ENCODE results near the gene TAGAP. TPM values are rescaled to one million over a fixed set of nuclear protein-coding genes. Genes with fewer than 3 reads are reported as not detected.
A peak's percentile ranks its signal among the peaks of the same experiment; 100 is the strongest.
"Not testable (repeated sequence)": the region's sequence is repeated elsewhere in the genome, so short reads cannot be mapped to it uniquely, and the experiment has no call there.

Gene TAGAP
- total RNA-seq, 2 experiments from 2014 or later: 44.8 to 51.0 TPM

- ATAC-seq: peak; percentile 92
Observed at GRCh38 chr6:159017757-159018559, 26.8 kb downstream of the TAGAP start.

DNA sequence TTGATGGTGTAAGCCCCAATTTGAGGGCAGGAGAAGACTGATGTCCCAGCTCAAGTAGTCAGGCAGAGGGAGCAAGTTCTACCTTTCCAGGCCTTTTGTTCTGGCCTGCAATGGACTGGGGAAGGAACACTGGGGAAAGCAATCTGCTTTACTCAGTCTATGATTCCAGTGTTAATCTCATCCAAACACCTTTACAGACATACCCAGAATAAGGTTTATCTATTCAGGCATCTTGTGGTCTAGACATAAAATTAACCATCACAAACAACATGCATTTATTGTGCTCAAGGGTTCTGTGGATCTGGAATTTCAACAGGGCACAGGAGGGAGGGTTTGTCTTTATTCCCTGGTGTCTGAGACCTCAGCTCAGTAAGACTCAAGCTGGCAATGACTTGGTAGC lies 30.4 kb downstream of the TAGAP start:
- Mint-ChIP-seq H3K4me1 (peaks cover 67% of the 10 kb centered on the region), H3K27ac (no peak overlapping the region), H3K27me3 (no peaks in the 10 kb centered on the region), H3K9me3 (ENCODE audit: low read depth) (peaks cover 2% of the 10 kb centered on the region), H3K36me3 (ENCODE audit: low read depth) (peaks cover 7% of the 10 kb centered on the region), H3K4me3 (no peak overlapping the region)
- ATAC-seq: no peak
- ChIA-PET POLR2A (no interaction called here), CTCF (interaction anchor here (0.6 to 21.2 kb wide), 5 partner anchors 9 to 132 kb away, joined by 3 to 413 read pairs (median 4); no protein-coding TSS in a partner anchor)
- DNase-seq: no peak
- intact Hi-C loops (cut with DNase I, micrococcal nuclease): no loop called here

More at GRCh38 chr6:159017757-159018559, 26.8 kb downstream of the TAGAP start:
- Mint-ChIP-seq H3K4me1 (peaks cover 64% of the 10 kb centered on the region), H3K9me3 (ENCODE audit: low read depth) (peaks cover 13% of the 10 kb centered on the region), H3K4me3 (no peak overlapping the region), H3K27ac (peak overlapping the region; percentile 81), H3K27me3 (no peaks in the 10 kb centered on the region), H3K36me3 (ENCODE audit: low read depth) (peaks cover 17% of the 10 kb centered on the region)
- intact Hi-C loops (cut with DNase I, micrococcal nuclease): loop anchor here (1.0 to 5.0 kb wide), 8 partner anchors 18 to 369 kb away; partner anchors contain the start of gene RSPH3 (in 2 of the 2)
- POLR2A ChIA-PET: interaction anchor here (0.6 to 1.7 kb wide), 16 partner anchors 9 to 458 kb away, joined by 3 to 21 read pairs (median 5); partner anchors contain the start of genes DYNLT1, RSPH3, SYTL3 and TAGAP
- CTCF ChIA-PET: interaction anchor here (0.7 to 21.2 kb wide), 23 partner anchors 10 to 1257 kb away, joined by 3 to 413 read pairs (median 5); partner anchors contain the start of genes RSPH3 and TAGAP
- DNase-seq: no peak

GRCh38 chr6:159013229-159013628 lies 31.6 kb downstream of the TAGAP start:
- H3K27me3 Mint-ChIP-seq: no peaks in the 10 kb centered on the region
- ChIA-PET POLR2A (interaction anchor here (0.7 kb wide), 1 partner anchor 28 kb away, joined by 3 read pairs; no protein-coding TSS in a partner anchor), CTCF (interaction anchor here (0.7 to 21.2 kb wide), 4 partner anchors 26 to 140 kb away, joined by 3 to 413 read pairs (median 3); no protein-coding TSS in a partner anchor)
- peak overlapping the region; percentile 55 for H3K27ac Mint-ChIP-seq
- intact Hi-C loops (cut with DNase I, micrococcal nuclease): no loop called here
- no peak for DNase-seq
- peaks cover 2% of the 10 kb centered on the region for H3K9me3 Mint-ChIP-seq (ENCODE audit: low read depth)
- peaks cover 64% of the 10 kb centered on the region for H3K4me1 Mint-ChIP-seq
- no peak overlapping the region for H3K4me3 Mint-ChIP-seq
- H3K36me3 Mint-ChIP-seq (ENCODE audit: low read depth): peaks cover 2% of the 10 kb centered on the region
- no peak for ATAC-seq

- ChIA-PET CTCF (interaction anchor here (0.6 to 21.2 kb wide), 3 partner anchors 30 to 122 kb away, joined by 3 to 413 read pairs (median 3); no protein-coding TSS in a partner anchor), POLR2A (no interaction called here)
- intact Hi-C loops (cut with DNase I, micrococcal nuclease): no loop called here
- H3K36me3 Mint-ChIP-seq (ENCODE audit: low read depth): peaks cover 2% of the 10 kb centered on the region
- H3K9me3 Mint-ChIP-seq (ENCODE audit: low read depth): peaks cover 2% of the 10 kb centered on the region
- no peak for DNase-seq
- H3K4me3 Mint-ChIP-seq: no peak overlapping the region
- H3K4me1 Mint-ChIP-seq: peaks cover 58% of the 10 kb centered on the region
- H3K27me3 Mint-ChIP-seq: no peaks in the 10 kb centered on the region
- ATAC-seq: no peak
- no peak overlapping the region for H3K27ac Mint-ChIP-seq
Observed at GRCh38 chr6:159012201-159012600, 32.6 kb downstream of the TAGAP start.

GRCh38 chr6:159010037-159010612 lies 34.7 kb downstream of the TAGAP start:
- ATAC-seq: not testable (repeated sequence)
- POLR2A ChIA-PET: interaction anchor here (0.6 kb wide), 1 partner anchor 97 kb away, joined by 6 read pairs; no protein-coding TSS in a partner anchor

GRCh38 chr6:159008656-159009288 lies 36.0 kb downstream of the TAGAP start:
- no peak overlapping the region for H3K27ac Mint-ChIP-seq
- peak overlapping the region; percentile 7 for H3K4me3 Mint-ChIP-seq
- H3K4me1 Mint-ChIP-seq: peaks cover 36% of the 10 kb centered on the region
- DNase-seq (no peak), ATAC-seq (peak; percentile 74)
- CTCF ChIA-PET: interaction anchor here (0.7 to 21.2 kb wide), 29 partner anchors 9 to 216 kb away, joined by 3 to 413 read pairs (median 5); partner anchors contain the start of genes RSPH3 and TAGAP
- POLR2A ChIA-PET: interaction anchor here (1.4 to 1.6 kb wide), 3 partner anchors 9 to 101 kb away, joined by 3 to 5 read pairs (median 4); no protein-coding TSS in a partner anchor
- intact Hi-C loops (cut with DNase I, micrococcal nuclease): loop anchor here (1.0 to 2.0 kb wide), 4 partner anchors 8 to 126 kb away; partner anchors contain the start of gene RSPH3 (in 1 of the 2)
- H3K36me3 Mint-ChIP-seq (ENCODE audit: low read depth): no peaks in the 10 kb centered on the region
- H3K27me3 Mint-ChIP-seq: no peaks in the 10 kb centered on the region
- H3K9me3 Mint-ChIP-seq (ENCODE audit: low read depth): no peaks in the 10 kb centered on the region

More at GRCh38 chr6:159010037-159010612, 34.7 kb downstream of the TAGAP start:
- H3K27me3 Mint-ChIP-seq; DNase-seq; H3K27ac Mint-ChIP-seq; H3K4me3 Mint-ChIP-seq; H3K9me3 Mint-ChIP-seq (ENCODE audit: low read depth); intact Hi-C loops (cut with DNase I, micrococcal nuclease); H3K36me3 Mint-ChIP-seq (ENCODE audit: low read depth): not testable (repeated sequence)
- CTCF ChIA-PET: interaction anchor here (0.6 to 21.2 kb wide), 15 partner anchors 9 to 842 kb away, joined by 3 to 413 read pairs (median 4); partner anchors contain the start of gene RSPH3
- H3K4me1 Mint-ChIP-seq: peaks cover 48% of the 10 kb centered on the region

- ChIA-PET POLR2A (no interaction called here), CTCF (interaction anchor here (0.5 to 21.2 kb wide), 10 partner anchors 10 to 316 kb away, joined by 3 to 413 read pairs (median 19); partner anchors contain the start of gene TAGAP)
- intact Hi-C loops (cut with DNase I, micrococcal nuclease): no loop called here
- H3K27ac Mint-ChIP-seq: no peak overlapping the region
- H3K4me3 Mint-ChIP-seq: no peak overlapping the region
- DNase-seq: no peak
- H3K27me3 Mint-ChIP-seq: no peaks in the 10 kb centered on the region
- peaks cover 30% of the 10 kb centered on the region for H3K4me1 Mint-ChIP-seq
- no peaks in the 10 kb centered on the region for H3K36me3 Mint-ChIP-seq (ENCODE audit: low read depth)
- no peaks in the 10 kb centered on the region for H3K9me3 Mint-ChIP-seq (ENCODE audit: low read depth)
- ATAC-seq: no peak
Observed at GRCh38 chr6:159007510-159007909, 37.3 kb downstream of the TAGAP start.

GRCh38 chr6:159005436-159005835 lies 39.4 kb downstream of the TAGAP start:
- no peaks in the 10 kb centered on the region for H3K36me3 Mint-ChIP-seq (ENCODE audit: low read depth)
- no peaks in the 10 kb centered on the region for H3K27me3 Mint-ChIP-seq
- CTCF ChIA-PET: interaction anchor here (0.6 to 21.2 kb wide), 5 partner anchors 9 to 129 kb away, joined by 3 to 413 read pairs (median 3); no protein-coding TSS in a partner anchor
- ATAC-seq (no peak), DNase-seq (no peak)
- H3K4me1 Mint-ChIP-seq: peaks cover 32% of the 10 kb centered on the region
- intact Hi-C loops (cut with DNase I, micrococcal nuclease): no loop called here
- POLR2A ChIA-PET: no interaction called here
- no peaks in the 10 kb centered on the region for H3K9me3 Mint-ChIP-seq (ENCODE audit: low read depth)
- H3K4me3 Mint-ChIP-seq: no peak overlapping the region
- H3K27ac Mint-ChIP-seq: no peak overlapping the region

GRCh38 chr6:159004592-159004991 lies 40.2 kb downstream of the TAGAP start:
- DNase-seq (no peak), ATAC-seq (no peak)
- H3K4me1 Mint-ChIP-seq: peaks cover 26% of the 10 kb centered on the region
- CTCF ChIA-PET: interaction anchor here (1.6 to 21.2 kb wide), 4 partner anchors 35 to 130 kb away, joined by 6 to 413 read pairs (median 16); no protein-coding TSS in a partner anchor
- no peaks in the 10 kb centered on the region for H3K9me3 Mint-ChIP-seq (ENCODE audit: low read depth)
- no peaks in the 10 kb centered on the region for H3K36me3 Mint-ChIP-seq (ENCODE audit: low read depth)
- H3K4me3 Mint-ChIP-seq: no peak overlapping the region
- no peak overlapping the region for H3K27ac Mint-ChIP-seq
- POLR2A ChIA-PET: interaction anchor here (0.6 kb wide), 1 partner anchor 130 kb away, joined by 3 read pairs; no protein-coding TSS in a partner anchor
- H3K27me3 Mint-ChIP-seq: no peaks in the 10 kb centered on the region
- intact Hi-C loops (cut with DNase I, micrococcal nuclease): no loop called here

DNA sequence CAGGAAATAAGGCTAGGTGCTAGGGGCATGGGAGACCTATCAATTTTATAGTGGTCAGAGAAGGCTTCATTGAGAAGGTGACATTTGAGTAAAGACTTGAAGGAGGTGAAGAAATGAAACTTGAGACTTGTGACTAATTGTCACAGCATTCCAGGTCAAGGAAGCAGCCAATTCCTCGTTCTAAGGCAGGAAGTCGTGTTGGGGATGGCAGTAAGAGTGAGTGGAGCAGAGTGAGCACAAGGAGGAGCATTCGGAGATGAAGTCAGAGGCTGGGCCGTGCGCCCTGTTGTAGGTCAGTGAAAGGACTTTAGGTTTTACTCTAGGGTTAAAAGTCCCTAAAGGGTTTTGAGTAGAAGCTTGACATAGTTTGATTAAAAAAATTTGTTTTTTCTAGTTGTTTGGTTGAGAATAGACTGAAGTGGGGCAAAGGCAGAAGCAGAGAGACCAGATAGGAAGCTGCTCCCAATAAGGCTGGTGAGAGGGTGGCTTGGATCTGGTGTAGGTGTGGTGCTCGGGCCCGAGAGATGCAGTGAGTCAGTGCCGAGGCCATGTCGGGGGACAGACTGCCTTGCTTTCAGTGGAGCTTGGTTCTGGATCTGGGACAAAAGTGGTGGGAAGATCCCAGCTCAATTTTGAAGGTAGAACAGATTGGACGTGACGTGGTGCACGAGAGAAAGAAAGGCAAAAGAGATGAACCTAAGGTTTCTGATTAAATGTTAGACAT lies 42.2 kb downstream of the TAGAP start:
- Mint-ChIP-seq H3K27ac (no peak overlapping the region), H3K9me3 (ENCODE audit: low read depth) (no peaks in the 10 kb centered on the region), H3K4me3 (no peak overlapping the region), H3K27me3 (no peaks in the 10 kb centered on the region), H3K4me1 (peaks cover 23% of the 10 kb centered on the region), H3K36me3 (ENCODE audit: low read depth) (no peaks in the 10 kb centered on the region)
- POLR2A ChIA-PET: no interaction called here
- ATAC-seq (no peak), DNase-seq (no peak)
- intact Hi-C loops (cut with DNase I, micrococcal nuclease): no loop called here
- CTCF ChIA-PET: interaction anchor here (1.1 to 21.2 kb wide), 6 partner anchors 15 to 149 kb away, joined by 3 to 413 read pairs (median 6); no protein-coding TSS in a partner anchor

Measured in activated CD4-positive, alpha-beta T cell treated with anti-CD3 and anti-CD28 coated beads for 36 hours (primary cell).